Cardiac fibroblast (primary cell): ENCODE measurements around the gene LAMA2.

Experiments
- DNase-seq, 2 donors: peaks; one replicate each; pipeline versions ENCODE4 v3.0.0 to v3.0.0-alpha.2; 2010; ENCODE audit warnings: low read depth in 2 of 2
- H3K4me3 ChIP-seq, 2 donors: replicated peaks in 1 of 2; 1 replicate in 1 of 2; 2 replicates in 1 of 2; pipeline ENCODE4 v1.5.1; 2011; ENCODE audit warnings: low read depth in 2 of 2, low read length in 2 of 2, mild to moderate bottlenecking in 2 of 2, moderate library complexity in 1 of 2
- TF ChIP-seq, protein P1 (sequence below): IDR thresholded peaks from one replicate; pipeline ENCODE4 v1.5.1; 2011; ENCODE audit warnings: low read depth, mild to moderate bottlenecking, low read length, inconsistent platforms

Gene LAMA2

DNA sequence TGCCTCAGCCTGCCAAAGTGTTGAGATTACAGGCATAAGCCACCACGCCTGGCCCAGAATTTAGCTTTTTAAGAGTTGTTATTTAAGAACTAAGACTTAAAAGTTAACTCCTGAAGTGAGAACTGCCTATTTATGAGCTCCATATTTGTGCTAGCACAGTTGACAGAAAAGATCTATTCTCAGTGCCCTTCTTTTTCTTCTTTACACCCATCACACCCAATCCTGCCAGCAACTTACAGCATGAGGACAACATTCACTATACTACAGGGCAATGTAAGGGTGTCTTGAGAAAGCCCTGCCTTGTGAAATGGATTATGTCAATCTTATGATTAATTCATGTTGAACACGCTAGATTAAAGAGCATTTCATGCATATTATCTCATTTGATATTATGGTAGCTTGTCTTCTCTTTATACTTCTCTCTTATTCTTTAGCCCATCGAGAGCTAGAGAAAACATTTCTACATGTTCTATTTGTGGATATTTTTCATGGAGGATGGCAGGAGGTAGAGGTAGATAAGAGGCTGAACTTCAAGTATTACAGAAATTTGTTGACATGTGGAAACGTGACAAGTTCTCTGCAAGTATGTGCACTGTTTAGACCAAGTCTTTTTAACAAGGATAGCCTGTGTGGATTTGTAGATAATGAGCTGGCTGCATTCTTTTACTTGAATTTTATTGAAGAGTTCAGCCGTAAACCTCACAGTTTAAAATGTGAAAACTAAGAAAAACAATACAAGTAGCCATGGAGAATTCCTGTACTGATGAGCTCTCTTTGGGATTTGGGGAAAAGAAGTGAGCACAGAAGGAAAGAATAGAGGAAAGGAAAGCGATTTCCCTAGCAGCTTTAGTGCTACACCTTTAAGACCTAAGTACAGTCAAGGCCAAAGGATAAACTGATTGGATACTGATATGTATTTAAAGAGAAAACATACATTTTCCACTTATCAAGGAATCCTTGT is 614.8 kb downstream of the LAMA2 start:
- H3K4me3 ChIP-seq, result no peak overlapping the region
- DNase-seq, result peak in 1 of 2 donors; percentile 20
- TF ChIP-seq, protein P1, sequence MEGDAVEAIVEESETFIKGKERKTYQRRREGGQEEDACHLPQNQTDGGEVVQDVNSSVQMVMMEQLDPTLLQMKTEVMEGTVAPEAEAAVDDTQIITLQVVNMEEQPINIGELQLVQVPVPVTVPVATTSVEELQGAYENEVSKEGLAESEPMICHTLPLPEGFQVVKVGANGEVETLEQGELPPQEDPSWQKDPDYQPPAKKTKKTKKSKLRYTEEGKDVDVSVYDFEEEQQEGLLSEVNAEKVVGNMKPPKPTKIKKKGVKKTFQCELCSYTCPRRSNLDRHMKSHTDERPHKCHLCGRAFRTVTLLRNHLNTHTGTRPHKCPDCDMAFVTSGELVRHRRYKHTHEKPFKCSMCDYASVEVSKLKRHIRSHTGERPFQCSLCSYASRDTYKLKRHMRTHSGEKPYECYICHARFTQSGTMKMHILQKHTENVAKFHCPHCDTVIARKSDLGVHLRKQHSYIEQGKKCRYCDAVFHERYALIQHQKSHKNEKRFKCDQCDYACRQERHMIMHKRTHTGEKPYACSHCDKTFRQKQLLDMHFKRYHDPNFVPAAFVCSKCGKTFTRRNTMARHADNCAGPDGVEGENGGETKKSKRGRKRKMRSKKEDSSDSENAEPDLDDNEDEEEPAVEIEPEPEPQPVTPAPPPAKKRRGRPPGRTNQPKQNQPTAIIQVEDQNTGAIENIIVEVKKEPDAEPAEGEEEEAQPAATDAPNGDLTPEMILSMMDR, result no peak

DNA sequence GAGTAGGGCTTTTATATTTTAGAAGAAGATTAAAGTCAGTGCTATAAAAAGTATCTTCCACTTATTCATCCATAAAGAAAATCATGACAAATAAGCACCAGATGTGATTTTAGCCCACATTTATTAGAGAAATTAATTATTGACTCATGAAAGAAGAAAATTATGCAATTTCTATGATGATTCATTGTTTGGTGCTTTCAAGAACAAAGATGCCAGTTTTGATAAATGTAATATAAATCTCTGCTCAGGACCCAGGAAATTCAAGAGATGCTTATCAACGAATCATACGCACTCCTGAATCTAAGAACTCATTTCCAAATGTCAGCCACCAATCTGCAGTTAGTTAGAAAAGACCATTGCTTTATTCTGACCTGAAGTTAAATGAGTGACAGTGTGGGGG is 615.6 kb downstream of the LAMA2 start:
- DNase-seq, result peak in 1 of 2 donors; percentile 57
- no peak overlapping the region for H3K4me3 ChIP-seq

DNA sequence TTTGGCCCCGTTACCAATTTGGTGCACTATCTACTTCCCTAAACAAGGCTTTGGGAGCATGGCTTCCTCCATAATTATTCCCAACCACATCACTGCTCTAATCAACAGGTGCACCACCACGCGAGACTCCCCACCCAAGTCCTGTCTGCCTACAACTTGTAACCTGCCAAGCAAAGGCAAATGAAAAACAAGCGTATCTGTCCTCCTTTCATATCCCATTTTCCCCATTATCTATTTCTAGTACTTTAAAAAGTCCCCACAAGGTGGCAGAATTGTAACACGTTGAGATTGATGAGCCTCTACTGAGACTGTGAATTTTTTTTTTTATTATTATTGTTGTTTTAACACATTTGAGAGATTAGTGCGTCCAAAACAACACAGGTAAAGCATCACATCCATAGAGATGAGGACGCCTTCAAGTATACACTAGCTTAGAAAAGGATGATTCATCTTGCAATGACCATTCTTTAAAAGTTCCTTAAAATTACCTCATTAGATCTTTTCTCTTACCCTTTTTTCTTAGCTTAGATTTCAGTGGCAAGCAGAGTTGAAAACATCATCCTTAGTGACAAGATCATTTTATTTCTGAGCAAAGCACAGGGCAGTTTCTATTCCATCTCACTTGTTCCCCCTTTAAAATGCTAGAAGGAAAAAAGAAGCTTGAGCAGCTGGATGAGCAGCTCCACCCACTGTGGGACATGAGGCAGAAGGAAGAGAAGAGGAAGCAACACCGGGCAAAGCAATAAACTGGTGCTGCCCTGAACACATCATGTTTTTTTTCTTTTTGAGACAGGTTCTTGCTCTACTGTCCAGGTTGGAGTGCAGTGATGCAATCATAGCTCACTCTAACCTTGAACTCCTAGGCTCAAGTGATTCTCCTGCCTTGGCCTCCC is 616.3 kb downstream of the LAMA2 start:
- DNase-seq, result peak; percentile 70 to 79
- peak overlapping the region in 1 of 2 donors; percentile 1 for H3K4me3 ChIP-seq
- TF ChIP-seq, protein P1, result peak; percentile 46

More for the DNA sequence above, 615.6 kb downstream of the LAMA2 start:
- TF ChIP-seq, protein P1, result no peak

DNA sequence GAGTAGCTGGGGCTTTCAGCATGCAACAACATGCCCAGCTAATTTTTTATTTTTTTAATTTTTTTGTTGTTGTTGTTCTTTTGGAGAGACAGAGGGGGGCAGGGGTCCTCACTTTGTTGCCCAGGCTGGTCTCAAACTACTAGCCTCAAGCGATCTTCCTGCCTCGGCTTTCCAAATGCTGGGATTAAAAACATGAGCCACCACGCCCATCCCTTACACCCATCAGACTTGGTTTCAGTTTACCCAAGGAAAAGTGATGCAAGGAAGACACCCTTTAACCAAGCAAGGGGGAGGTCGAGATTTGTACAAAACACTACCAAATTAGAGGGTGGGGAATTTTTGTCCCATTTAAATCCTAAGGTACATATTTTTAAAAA is 616.9 kb downstream of the LAMA2 start:
- TF ChIP-seq, protein P1, result no peak
- H3K4me3 ChIP-seq, result no peak overlapping the region
- DNase-seq, result no peak

DNA sequence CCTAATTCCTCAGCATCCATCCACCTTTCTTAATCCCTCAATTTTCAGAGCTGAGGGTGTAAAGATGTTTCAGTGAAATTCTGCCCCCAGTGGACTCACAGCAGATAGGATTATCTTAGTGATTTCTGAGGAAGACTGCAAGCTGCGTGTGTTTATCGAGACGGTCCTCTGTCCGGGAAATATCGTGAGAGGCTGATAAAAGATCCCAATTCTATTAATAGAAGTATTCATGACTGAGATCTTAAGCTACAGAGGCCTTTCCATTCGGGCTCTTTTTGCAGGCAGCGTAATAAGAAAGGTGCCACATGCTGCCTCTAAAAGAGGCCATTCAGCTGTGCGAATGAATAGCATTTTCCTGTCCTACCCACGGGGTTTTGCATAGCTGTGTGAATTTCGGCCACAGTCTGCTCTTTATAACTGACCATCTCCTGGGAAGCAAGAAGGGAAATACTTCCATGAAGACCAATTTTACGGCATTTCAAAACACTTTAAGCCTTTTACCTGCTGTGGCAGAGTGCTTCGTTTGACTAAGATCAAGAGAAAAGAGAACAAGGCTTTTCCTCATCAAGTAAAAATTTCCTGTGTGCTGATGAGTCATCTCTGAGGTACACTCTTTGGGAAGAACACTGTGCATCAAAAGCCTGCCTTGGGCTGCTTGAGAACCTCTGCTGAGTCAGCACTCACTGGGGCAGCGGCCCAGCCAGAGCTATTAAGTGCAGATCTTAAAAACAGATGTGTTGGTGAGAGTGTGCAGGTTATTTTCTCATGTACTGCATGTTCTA is 618.2 kb downstream of the LAMA2 start:
- DNase-seq, result peak; percentile 91 to 97
- peak overlapping the region in 1 of 2 donors; percentile 22 for H3K4me3 ChIP-seq
- TF ChIP-seq, protein P1, result peak; percentile 40
